ENCODE results near the gene SPHKAP. TPM values are rescaled to one million over a fixed set of nuclear protein-coding genes. Genes with fewer than 3 reads are reported as not detected.
"Not testable (repeated sequence)": the region's sequence is repeated elsewhere in the genome, so short reads cannot be mapped to it uniquely, and the experiment has no call there.

SPHKAP gene
- total and polyA plus RNA-seq, 2 donors (not counting 1 experiment from before 2014, with no cell fraction given): not detected

- DNase-seq (ENCODE audit: low read depth in 2 of 2): peak in 1 of 2 donors; percentile 22
- no peaks in the 10 kb centered on the region for H4K20me1 ChIP-seq (ENCODE audit: control insufficient read depth, extremely low read depth, insufficient read depth, low read length)
- no peak overlapping the region for H3K27ac ChIP-seq (ENCODE audit: insufficient read depth, low read length)
- no peaks in the 10 kb centered on the region for H3K79me2 ChIP-seq (ENCODE audit: control insufficient read depth, insufficient read depth, low read length)
- H3K36me3 ChIP-seq (ENCODE audit: control insufficient read depth, insufficient read depth, low read length): no peaks in the 10 kb centered on the region
- no peak overlapping the region for H2AFZ ChIP-seq (ENCODE audit: low read length)
- TF ChIP-seq EZH2 (IDR thresholded peaks at IDR 0.05; ENCODE audit: low read length, missing control alignments) (no peak), CTCF (conservative IDR thresholded peaks at IDR 0.05 in 1 of 2, IDR thresholded peaks at IDR 0.05 in 1 of 2; ENCODE audit: low read depth in 1 of 2, low read length in 2 of 2) (no peak)
- no peaks in the 10 kb centered on the region for H3K27me3 ChIP-seq (ENCODE audit: control insufficient read depth, insufficient read depth, low read length)
- H3K9ac ChIP-seq (ENCODE audit: insufficient read depth, low read length): no peak overlapping the region
- no peak overlapping the region for H3K4me2 ChIP-seq (ENCODE audit: extremely low read depth, insufficient read depth, low read length)
- no peaks in the 10 kb centered on the region for H3K4me1 ChIP-seq (ENCODE audit: control insufficient read depth, extremely low read depth, insufficient read depth, low read length)
- H3K4me3 ChIP-seq (replicated peaks in 1 of 4; ENCODE audit: control extremely low read depth in 1 of 4, insufficient read depth in 1 of 4, low read depth in 3 of 4, low read length in 4 of 4): no peak overlapping the region
- no peaks in the 10 kb centered on the region for H3K9me3 ChIP-seq (ENCODE audit: control insufficient read depth, insufficient read depth, low read depth, low read length)
Measured at GRCh38 chr2:227942965-227943364, 238.5 kb downstream of the SPHKAP start.

GRCh38 chr2:227942021-227942420 lies 239.5 kb downstream of the SPHKAP start:
- no peaks in the 10 kb centered on the region for H3K79me2 ChIP-seq (ENCODE audit: control insufficient read depth, insufficient read depth, low read length)
- no peaks in the 10 kb centered on the region for H3K4me1 ChIP-seq (ENCODE audit: control insufficient read depth, extremely low read depth, insufficient read depth, low read length)
- H4K20me1 ChIP-seq (ENCODE audit: control insufficient read depth, extremely low read depth, insufficient read depth, low read length): no peaks in the 10 kb centered on the region
- no peak overlapping the region for H2AFZ ChIP-seq (ENCODE audit: low read length)
- no peaks in the 10 kb centered on the region for H3K27me3 ChIP-seq (ENCODE audit: control insufficient read depth, insufficient read depth, low read length)
- no peak overlapping the region for H3K27ac ChIP-seq (ENCODE audit: insufficient read depth, low read length)
- H3K4me3 ChIP-seq (replicated peaks in 1 of 4; ENCODE audit: control extremely low read depth in 1 of 4, insufficient read depth in 1 of 4, low read depth in 3 of 4, low read length in 4 of 4): no peak overlapping the region
- no peak overlapping the region for H3K4me2 ChIP-seq (ENCODE audit: extremely low read depth, insufficient read depth, low read length)
- no peak overlapping the region for H3K9ac ChIP-seq (ENCODE audit: insufficient read depth, low read length)
- no peaks in the 10 kb centered on the region for H3K9me3 ChIP-seq (ENCODE audit: control insufficient read depth, insufficient read depth, low read depth, low read length)
- no peaks in the 10 kb centered on the region for H3K36me3 ChIP-seq (ENCODE audit: control insufficient read depth, insufficient read depth, low read length)
- TF ChIP-seq EZH2 (IDR thresholded peaks at IDR 0.05; ENCODE audit: low read length, missing control alignments): no peak
- TF ChIP-seq CTCF (conservative IDR thresholded peaks at IDR 0.05 in 1 of 2, IDR thresholded peaks at IDR 0.05 in 1 of 2; ENCODE audit: low read depth in 1 of 2, low read length in 2 of 2): no peak
- peak in 1 of 2 donors; percentile 5 for DNase-seq (ENCODE audit: low read depth in 2 of 2)

GRCh38 chr2:227939271-227940027 lies 242.0 kb downstream of the SPHKAP start:
- Histone ChIP-seq H2AFZ (ENCODE audit: low read length) (peak overlapping the region; percentile 22), H3K4me3 (replicated peaks in 1 of 4; ENCODE audit: control extremely low read depth in 1 of 4, insufficient read depth in 1 of 4, low read depth in 3 of 4, low read length in 4 of 4) (no peak overlapping the region), H4K20me1 (ENCODE audit: control insufficient read depth, extremely low read depth, insufficient read depth, low read length) (no peaks in the 10 kb centered on the region), H3K27me3 (ENCODE audit: control insufficient read depth, insufficient read depth, low read length) (no peaks in the 10 kb centered on the region), H3K27ac (ENCODE audit: insufficient read depth, low read length) (no peak overlapping the region), H3K36me3 (ENCODE audit: control insufficient read depth, insufficient read depth, low read length) (no peaks in the 10 kb centered on the region), H3K4me1 (ENCODE audit: control insufficient read depth, extremely low read depth, insufficient read depth, low read length) (no peaks in the 10 kb centered on the region), H3K79me2 (ENCODE audit: control insufficient read depth, insufficient read depth, low read length) (no peaks in the 10 kb centered on the region), H3K9ac (ENCODE audit: insufficient read depth, low read length) (no peak overlapping the region), H3K9me3 (ENCODE audit: control insufficient read depth, insufficient read depth, low read depth, low read length) (no peaks in the 10 kb centered on the region), H3K4me2 (ENCODE audit: extremely low read depth, insufficient read depth, low read length) (no peak overlapping the region)
- peak; percentile 17 to 56 for DNase-seq (ENCODE audit: low read depth in 2 of 2)
- TF ChIP-seq EZH2 (IDR thresholded peaks at IDR 0.05; ENCODE audit: low read length, missing control alignments): no peak
- peak; percentile 15 to 66 for TF ChIP-seq CTCF (conservative IDR thresholded peaks at IDR 0.05 in 1 of 2, IDR thresholded peaks at IDR 0.05 in 1 of 2; ENCODE audit: low read depth in 1 of 2, low read length in 2 of 2)

- H3K9ac ChIP-seq (ENCODE audit: insufficient read depth, low read length); H3K36me3 ChIP-seq (ENCODE audit: control insufficient read depth, insufficient read depth, low read length); H3K9me3 ChIP-seq (ENCODE audit: control insufficient read depth, insufficient read depth, low read depth, low read length); H3K4me3 ChIP-seq (replicated peaks in 1 of 4; ENCODE audit: control extremely low read depth in 1 of 4, insufficient read depth in 1 of 4, low read depth in 3 of 4, low read length in 4 of 4); H2AFZ ChIP-seq (ENCODE audit: low read length); H3K4me1 ChIP-seq (ENCODE audit: control insufficient read depth, extremely low read depth, insufficient read depth, low read length); H3K27me3 ChIP-seq (ENCODE audit: control insufficient read depth, insufficient read depth, low read length); DNase-seq (ENCODE audit: low read depth in 2 of 2); H3K4me2 ChIP-seq (ENCODE audit: extremely low read depth, insufficient read depth, low read length); H3K27ac ChIP-seq (ENCODE audit: insufficient read depth, low read length); H3K79me2 ChIP-seq (ENCODE audit: control insufficient read depth, insufficient read depth, low read length); H4K20me1 ChIP-seq (ENCODE audit: control insufficient read depth, extremely low read depth, insufficient read depth, low read length): not testable (repeated sequence)
Measured at GRCh38 chr2:227936249-227936648, 245.2 kb downstream of the SPHKAP start.
